ENCODE measurements around the gene CFLAR.

The CFLAR gene

GRCh38 chr2:201219328-201220096, 103.5 kb downstream of the CFLAR start:
- no peak for DNase-seq (ENCODE audit: low spot score)

GRCh38 chr2:201220102-201220570, 104.2 kb downstream of the CFLAR start:
- DNase-seq (ENCODE audit: low spot score): no peak

- no peak for DNase-seq (ENCODE audit: low spot score)
These were observed 107.4 kb downstream of the CFLAR start for GRCh38 chr2:201223089-201224073.

Data from ecto neural progenitor cell (in vitro differentiated cells).